GM12864 (cell line): Measurements from ENCODE around the gene DGCR8.

ENCODE experiments used
- DNase-seq: peaks from one replicate; pipeline ENCODE4 v3.0.0-alpha.2; 2011; ENCODE audit warnings: low read depth
- H3K4me3 ChIP-seq: 2 replicates; pipeline ENCODE4 v1.5.1; 2011; ENCODE audit warnings: mild to moderate bottlenecking, low read depth, low read length, control low read depth
- CTCF ChIP-seq: IDR thresholded peaks from 2 replicates; pipeline ENCODE4 v1.5.1; 2011; ENCODE audit warnings: low read depth, mild to moderate bottlenecking, moderate library complexity, low read length, control low read depth, inconsistent platforms; ENCODE audit errors: missing control alignments

DGCR8 gene

GRCh38 chr22:20154602-20155187, 74.7 kb downstream of the DGCR8 start:
- peak; percentile 26 for TF ChIP-seq CTCF
- no peak for DNase-seq
- H3K4me3 ChIP-seq, result no peak overlapping the region

- no peak for TF ChIP-seq CTCF
- no peak overlapping the region for H3K4me3 ChIP-seq
- no peak for DNase-seq
Measured at GRCh38 chr22:20155330-20156041, 75.4 kb downstream of the DGCR8 start.

- DNase-seq, result no peak
- H3K4me3 ChIP-seq, result no peak overlapping the region
- TF ChIP-seq CTCF, result no peak
Measured at GRCh38 chr22:20156042-20156389, 76.0 kb downstream of the DGCR8 start.

GRCh38 chr22:20156611-20157429, 76.8 kb downstream of the DGCR8 start:
- no peak overlapping the region for H3K4me3 ChIP-seq
- TF ChIP-seq CTCF, result peak; percentile 97
- DNase-seq, result peak; percentile 42

- no peak for DNase-seq
- TF ChIP-seq CTCF, result no peak
- no peak overlapping the region for H3K4me3 ChIP-seq
Measured at GRCh38 chr22:20157430-20158183, 77.6 kb downstream of the DGCR8 start.

GRCh38 chr22:20158391-20159036, 78.5 kb downstream of the DGCR8 start:
- DNase-seq, result no peak
- no peak for TF ChIP-seq CTCF
- no peak overlapping the region for H3K4me3 ChIP-seq
